Left renal pelvis (tissue), 4 donors: ENCODE measurements around the gene LRRC3. TPM values are rescaled to one million over a fixed set of nuclear protein-coding genes. Genes with fewer than 3 reads are reported as not detected.
"Not testable (repeated sequence)": the region's sequence is repeated elsewhere in the genome, so short reads cannot be mapped to it uniquely, and the experiment has no call there.

Experiments used
- DNase-seq, 4 donors: peaks; one replicate each; pipeline ENCODE4 v3.0.0-alpha.2; 2013; ENCODE audit warnings: low read depth in 4 of 4, low spot score in 3 of 4
- polyA plus RNA-seq, 4 donors: library from polyadenylated mRNA; unstranded; fragments of 120-200 nt; gene quantifications; one replicate each; pipeline ENCODE4 v1.2.1, GENCODE V29; 2013; ENCODE audit not compliant: insufficient read length in 4 of 4

Gene LRRC3
- polyA plus RNA-seq, 4 donors, result 4.3 to 6.6 (median 4.6) TPM

DNA sequence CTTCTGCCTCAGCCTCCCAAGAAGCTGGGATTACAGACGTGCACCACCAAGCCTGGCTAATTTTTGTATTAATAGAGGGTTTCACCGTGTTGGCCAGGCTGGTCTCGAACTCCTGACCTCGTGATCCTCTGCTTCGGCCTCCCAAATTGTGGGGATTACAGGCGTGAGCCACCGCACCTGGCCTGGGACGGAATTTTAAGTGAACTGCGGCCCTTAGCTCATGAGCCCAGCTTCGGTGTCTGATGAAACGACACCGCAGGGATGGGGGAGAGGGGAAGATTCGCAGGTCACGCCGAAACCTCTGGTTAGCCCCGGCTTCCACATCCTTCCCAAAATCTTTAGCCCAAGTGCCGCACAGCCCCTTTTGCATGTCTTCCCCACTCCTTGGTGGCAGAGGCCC lies 39.1 kb downstream of the LRRC3 start:
- no peak for DNase-seq

DNA sequence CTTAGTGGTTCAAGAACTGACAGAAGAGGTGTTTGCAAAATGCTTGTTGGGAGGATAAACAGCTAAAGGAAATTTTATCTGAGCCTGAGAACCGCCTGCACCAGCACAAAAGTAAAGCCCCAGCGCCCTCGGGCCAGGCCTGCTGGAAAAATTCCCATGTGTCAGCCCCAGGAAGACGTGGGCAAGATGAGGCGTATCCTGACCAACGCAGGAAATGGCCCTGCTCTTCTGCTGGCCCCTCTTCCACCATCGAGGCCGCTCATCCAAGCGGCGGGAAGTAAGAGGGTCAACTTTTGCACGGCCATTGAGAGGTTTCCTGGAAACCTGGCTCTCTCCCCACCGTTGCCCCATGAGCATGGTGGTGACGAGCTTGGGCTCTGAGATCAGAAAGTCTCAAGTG lies 39.6 kb downstream of the LRRC3 start:
- no peak for DNase-seq

DNA sequence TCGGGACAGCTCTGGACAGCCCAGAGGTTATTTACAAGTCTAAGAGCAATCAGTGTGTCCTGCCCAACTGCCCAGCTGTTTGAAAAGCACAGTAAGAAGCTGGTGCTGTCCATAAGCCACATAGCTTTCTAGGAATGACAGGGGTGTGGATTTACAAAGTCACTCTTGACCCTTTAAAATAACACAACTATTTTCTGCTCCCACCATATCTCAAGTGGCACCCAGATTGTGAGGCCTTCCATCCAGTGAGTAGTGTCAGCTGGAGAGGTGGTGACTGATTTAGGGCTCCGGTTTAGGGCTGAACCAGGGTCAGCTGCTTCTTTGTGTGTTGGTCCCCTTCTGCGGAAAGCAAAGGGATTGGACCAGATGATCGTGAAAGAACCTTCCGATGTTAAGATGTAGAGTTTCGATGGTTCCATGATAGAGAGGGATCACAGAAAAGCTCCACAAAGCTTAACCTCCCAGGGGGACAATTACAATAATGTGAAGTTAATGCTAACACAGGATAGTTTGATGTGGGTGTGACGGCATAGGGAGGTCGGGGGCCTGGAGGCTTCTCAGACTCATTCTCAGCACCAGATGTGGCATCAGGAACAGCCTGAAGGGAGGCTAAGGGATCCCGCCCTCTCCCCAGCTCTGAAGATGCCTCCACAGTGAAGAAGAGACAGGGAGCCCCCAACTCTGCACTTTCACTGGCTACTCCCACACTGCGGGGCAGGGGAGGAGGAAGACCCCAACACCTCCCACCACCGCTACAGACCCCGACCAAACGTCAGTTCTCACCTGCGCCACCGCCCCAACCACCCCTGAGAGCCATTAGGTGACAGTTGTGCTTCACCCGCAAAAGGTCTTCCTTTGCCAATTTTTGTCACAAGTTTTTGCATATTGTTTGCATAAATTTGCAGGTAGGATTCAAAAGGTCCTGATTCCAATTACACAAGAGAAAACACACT lies 40.6 kb downstream of the LRRC3 start:
- no peak for DNase-seq

DNA sequence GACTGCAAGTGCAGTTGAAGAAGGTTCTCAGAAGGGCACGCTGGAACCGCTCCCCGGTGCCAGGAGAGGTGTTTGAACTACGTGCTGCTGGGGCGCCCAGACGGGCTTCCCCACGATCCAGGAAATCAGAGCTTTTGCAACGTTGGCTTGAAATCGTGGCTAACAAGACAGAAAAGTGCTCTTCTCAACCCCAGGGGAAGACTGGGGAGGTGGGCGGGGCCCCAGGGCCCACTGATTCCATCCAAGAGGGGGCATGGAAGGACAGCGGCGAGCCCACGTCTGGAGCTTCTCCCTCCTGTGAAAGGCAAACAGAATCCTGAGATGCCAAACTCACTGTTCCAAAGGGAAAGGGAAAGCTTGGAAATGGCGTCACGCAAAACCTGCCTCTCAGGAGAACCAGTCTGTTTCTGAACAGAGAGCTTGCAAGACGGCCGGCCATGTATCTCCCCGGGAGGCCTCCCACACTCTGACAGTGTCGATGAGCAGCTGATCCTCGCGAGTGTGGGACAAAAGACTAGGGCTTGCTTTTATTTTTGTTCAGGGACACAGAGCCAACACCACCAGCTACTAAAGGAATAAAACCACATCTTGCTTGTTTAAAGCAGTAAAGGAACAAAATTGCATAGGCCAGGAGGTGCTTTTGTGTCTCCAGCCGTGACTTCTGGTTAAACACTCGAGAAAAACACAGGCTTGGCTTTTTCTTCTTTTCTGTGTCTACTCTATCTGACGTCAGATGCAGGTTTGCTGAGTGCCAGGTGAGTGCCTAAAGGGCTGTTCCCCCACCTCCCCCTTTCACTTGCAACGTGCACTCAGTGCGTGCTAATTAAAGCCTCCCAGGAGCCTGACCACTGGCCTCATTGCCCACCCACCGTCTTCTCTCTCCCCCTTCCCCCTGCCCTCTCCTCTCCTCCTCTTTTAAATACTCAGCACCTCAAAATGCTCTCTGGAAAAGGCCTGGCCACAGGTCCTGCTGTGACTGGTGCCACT lies 41.5 kb downstream of the LRRC3 start:
- DNase-seq, result no peak

DNA sequence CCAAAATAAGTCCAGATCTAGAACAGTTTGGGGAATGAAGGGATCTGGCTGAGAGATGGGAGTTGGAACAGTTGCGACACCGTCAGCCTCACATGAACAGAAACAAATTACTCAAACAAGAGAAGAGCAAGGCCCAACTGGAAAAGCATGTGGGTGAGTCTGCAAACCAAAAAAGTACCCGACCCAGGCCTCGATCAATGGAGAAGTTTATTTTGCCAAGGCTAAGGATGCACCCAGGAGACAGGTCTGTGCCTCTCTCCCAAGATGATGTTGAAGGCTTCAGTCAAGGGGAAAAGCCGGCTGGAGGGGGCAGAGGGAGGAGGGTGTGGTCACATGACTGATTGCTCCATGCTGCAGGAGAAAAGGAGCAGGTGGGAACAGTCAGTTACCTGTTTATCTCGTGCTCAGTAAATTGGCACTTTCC lies 42.4 kb downstream of the LRRC3 start:
- no peak for DNase-seq

DNA sequence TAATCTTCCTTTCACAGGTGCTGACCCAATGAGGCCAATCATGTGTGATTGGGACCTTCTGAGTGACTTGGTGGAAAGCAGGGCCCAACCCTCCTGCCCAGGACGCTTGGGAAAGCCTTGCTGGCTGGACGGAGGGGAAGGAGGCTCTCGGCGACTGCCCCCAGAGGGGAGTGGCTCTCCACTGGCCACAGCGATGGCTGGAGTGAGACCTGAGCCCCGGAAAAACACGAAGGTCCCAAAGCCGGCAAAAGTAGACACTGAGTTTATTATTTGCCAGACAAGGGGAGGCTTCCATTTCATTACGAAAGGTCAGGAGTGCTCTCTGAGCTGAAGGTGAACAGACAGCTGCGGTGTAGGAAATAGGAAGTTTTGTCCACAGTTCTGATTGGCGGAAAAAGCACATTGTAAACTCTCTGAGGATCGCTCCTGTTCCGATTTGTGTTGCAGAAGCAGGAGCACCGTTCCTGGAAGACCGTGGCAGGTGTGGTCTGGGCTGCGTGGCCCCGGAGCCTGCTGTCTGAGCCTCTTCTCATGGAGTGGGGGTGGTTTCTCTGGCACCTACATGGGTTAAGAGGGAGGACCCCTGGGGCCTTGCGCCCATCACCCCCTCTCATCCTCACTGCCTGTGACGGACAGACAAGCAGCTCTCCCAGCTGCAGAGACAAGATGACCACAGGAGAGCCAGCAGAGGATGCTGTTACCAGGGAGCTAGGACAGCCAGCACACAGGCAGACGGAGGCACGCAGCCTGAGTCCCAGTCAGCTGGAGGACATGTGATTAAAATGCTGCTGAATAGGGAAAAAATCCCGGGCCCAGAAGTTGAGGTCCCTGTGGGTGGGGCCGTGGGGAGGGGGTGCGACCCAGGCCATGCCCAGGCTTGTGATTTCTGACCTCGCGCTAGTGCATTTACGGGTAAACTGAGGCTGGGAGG lies 43.2 kb downstream of the LRRC3 start:
- DNase-seq, result no peak

DNA sequence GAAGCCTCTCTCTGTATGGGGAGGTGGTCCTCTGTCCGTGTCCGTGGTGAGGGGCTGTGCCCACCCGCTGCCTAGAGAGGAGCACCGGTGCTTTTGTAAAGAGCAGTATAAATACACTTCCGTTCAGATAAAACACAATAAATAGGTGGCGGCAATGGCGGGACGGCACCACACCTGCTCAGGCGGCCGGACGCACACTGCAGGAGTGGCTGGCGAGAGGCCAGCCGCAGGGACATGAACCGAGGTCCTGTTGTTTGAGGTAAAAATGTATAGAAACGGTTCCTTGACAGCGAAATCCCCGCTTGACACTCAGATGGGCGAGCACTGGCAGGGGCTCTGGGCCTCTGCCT lies 43.9 kb downstream of the LRRC3 start:
- DNase-seq, result no peak

DNA sequence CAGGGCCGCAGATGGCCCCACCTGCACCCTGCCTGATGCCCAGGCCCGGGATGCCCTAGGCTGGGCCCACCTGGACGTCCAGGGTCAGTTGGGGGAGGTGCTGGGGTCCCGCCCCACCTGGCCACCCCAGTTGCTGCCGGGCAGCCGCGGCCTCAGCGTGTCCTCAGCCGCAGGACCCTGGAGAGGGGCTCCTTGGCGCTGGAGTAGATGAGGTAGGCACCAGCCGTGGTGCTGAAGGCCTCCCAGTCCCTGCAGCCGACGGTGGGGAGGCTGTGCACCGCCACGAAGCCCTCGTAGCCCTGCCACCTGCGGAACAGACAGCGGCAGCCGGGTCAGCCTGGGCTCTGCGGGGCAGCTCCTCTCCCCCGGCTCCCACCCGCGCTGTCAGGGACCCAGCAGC lies 44.3 kb downstream of the LRRC3 start:
- no peak for DNase-seq

DNA sequence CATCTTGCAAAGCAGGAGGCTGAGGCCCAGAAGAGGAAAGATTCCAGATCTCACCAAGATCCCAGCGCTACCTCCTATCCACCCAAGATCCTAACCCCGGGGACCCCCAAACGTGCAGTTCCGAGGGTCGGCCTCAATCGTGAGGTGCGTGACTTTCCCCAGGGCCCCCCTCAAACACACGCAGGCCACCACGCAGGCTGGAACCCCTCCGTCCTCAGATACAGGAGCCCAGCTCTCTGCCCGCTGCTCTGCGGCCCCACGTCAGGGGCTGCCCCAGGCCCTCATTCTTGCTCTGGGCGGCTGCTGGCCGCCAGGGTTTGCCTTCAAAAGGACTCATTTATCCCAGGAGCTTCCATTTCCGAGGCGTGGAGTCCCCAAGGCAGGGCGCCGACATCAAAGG lies 44.8 kb downstream of the LRRC3 start:
- no peak for DNase-seq

DNA sequence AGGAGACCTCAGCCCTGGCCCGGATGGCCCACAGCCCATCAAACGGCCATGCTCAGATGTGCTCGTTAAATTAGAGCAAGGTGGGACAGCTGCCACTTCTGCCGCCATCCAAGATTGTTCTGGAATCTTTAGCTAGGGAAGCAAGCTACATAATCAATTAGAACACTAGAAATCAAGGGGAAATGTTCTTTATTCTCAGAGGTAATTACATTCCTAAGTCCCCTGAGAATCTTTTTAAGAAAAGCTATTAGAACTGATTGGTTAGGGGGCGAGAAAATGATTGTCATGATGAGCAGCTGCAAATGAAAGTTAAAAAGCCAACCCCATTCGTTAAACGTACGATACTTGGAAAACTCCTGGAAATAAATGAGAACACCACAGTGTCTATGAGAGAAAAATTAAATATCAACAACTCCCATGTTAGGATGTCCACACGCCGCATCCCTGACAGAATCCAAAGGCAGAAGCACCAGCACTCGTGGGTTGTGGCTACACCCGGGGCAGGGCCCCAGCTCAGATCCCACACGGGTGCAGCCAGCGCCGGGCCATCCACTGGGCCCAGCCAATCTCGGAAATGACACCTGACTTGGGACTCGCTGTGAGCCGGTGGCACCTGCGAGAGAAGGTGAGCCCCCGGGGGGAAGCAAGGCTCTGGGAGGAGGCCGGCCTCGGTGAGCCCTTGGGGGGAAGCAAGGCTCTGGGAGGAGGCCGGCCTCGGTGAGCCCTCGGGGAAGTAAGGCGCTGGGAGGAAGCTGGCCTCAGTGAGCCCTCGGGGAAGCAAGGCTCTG lies 47.1 kb downstream of the LRRC3 start:
- DNase-seq, result no peak

DNA sequence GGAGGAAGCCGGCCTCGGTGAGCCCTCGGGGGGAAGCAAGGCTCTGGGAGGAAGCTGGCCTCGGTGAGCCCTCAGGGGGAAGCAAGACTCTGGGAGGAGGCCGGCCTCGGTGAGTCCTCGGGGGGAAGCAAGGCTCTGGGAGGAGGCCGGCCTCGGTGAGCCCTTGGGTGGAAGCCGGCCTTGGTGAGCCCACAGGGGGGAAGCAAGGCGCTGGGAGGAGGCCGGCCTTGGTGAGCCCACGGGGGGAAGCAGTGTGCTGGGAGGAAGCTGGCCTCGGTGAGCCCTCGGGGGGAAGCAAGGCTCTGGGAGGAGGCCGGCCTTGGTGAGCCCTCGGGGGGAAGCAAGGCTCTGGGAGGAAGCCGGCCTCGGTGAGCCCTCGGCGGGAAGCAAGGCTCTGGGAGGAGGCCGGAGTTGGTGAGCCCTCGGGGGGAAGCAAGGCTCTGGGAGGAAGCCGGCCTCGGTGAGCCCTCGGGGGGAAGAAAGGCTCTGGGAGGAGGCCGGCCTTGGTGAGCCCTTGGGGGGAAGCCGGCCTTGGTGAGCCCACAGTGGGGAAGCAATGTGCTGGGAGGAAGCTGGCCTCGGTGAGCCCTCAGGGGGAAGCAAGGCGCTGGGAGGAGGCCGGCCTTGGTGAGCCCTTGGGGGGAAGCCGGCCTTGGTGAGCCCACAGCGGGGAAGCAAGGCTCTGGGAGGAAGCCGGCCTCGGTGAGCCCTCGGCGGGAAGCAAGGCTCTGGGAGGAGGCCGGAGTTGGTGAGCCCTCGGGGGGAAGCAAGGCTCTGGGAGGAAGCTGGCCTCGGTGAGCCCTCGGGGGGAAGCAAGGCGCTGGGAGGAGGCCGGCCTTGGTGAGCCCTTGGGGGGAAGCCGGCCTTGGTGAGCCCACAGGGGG lies 47.9 kb downstream of the LRRC3 start:
- DNase-seq, result not testable (repeated sequence)

DNA sequence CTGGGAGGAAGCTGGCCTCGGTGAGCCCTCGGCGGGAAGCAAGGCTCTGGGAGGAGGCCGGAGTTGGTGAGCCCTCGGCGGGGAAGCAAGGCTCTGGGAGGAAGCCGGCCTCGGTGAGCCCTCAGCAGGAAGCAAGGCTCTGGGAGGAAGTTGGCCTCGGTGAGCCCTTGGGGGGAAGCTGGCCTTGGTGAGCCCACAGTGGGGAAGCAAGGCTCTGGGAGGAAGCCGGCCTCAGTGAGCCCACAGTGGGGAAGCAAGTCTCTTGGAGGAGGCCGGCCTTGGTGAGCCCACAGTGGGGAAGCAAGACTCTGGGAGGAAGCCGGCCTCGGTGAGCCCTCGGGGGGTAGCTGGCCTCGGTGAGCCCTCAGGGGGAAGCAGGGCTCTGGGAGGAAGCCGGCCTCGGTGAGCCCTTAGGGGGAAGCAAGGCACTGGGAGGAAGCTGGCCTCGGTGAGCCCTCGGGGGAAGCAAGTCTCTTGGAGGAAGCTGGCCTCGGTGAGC lies 48.6 kb downstream of the LRRC3 start:
- DNase-seq, result no peak

DNA sequence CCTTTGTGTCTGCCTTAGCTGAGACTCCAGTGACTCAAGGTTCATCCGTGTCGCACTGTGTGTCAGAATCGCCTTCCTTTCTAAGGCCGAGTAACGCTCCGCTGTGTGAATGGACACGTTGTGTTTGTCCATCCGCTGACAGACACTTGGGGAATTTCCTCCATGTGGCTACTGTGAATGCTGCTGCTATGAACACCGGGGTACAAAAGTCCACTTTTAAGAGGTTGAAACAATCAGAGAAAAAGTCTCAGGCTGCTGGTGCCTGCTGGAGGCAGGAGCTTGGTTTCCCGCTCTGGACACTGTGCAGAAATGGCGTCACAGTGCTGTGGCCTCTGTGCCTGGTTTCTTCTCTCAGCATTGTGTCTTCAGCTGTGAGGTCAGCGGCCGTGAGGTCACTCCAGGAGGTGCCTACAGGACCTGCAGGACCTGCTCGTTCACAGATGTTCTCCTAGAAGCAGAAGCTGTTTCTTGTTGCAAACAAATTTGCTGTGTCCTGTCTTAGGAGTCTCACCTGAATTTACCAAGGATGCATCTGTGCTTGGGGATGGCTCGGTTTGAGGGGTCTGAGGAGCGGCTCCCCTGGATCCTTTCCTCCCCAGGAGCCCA lies 50.5 kb downstream of the LRRC3 start:
- DNase-seq, result no peak

DNA sequence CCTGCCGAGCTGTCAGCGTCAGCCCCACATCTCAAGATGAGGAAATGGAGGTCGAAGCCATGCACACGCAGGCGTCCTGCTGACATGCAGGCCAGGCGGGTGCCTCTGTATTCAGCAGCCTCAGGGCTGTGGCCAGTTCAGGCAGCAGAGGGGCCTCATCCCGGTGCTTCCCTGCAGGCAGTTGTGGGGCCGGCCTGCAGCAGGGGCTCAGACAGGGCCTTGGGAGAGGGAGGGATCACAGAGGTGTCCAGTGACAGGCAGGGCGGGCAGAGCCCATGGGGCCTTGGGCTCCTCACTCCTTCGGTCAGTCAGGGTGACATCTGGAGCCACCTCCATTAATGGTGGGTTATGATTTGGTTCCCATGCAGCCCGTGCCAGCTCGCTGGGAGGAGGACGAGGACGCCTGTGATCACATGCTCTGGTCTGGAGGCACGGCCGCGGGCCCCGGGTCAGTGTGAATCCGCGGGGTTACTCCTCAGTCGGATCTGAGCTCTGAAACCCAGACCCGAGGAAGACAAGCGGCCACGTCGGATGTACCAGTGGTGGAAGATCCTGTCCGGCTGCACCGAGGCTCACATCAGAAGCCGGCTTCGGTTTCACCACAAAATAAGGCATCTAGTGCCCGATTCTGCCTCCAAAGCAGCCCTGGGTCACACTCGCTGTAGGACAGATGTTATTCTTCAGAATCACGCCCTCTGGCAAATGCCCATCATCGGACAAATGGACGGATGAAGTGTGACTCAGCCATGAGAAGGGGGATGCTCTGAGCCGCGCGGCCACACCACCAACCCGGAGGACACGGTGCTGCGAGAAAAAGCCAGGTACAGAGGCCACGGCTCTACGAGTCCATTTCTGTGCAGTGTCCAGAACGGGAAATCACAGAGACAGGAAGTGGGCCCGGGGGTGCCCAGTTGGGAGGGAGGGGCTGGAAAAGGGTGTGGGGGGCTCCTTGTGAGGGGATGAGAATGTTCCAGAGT lies 51.3 kb downstream of the LRRC3 start:
- no peak for DNase-seq

DNA sequence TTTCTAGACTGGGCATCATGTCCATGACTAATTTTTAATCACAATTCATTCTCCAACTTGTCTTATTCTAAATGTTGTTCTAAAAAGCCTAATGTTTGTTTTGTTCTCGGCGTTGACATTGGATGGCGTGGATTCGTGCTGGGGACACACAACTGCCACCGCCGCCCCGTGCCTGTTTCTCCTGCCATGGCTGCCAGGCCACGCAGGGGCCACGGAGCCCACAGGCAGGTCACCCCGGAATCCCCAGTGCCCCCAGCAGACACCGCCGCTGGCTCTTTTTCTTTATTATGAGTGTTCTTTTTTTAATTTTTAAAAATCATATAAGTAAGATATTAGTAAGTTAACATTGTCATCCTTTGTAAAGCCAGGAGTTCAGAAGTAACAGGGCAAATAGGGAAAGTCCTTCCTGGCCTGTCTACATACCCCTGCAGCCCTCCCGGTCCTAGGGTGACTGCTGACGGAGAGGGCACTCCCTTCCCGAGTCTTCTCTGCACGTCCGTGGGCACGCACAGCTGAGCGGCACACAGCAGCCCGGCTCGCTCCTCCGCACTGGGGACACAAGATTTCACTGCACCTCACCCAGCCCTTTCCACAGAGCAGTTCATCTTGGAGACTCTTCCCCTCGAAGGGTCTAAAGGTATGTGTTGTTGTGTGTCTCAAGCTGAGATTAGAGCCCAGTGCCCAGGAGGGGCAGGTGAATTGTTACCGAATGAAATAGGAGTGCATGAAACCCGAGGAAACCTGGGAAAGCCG lies 52.5 kb downstream of the LRRC3 start:
- no peak for DNase-seq

DNA sequence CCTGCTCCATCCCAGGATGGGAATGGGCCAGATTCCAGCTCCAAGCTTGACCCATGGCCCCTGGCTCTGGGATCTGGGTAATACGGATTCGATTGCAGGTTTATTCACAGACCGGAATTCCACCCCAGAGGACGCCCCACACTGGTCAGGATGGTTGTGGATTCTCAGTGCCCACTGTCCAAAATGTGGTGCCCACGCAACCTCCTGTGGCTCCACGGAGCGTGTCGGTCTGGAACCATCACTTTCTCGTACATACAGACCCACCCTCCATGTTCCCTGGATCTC lies 53.1 kb downstream of the LRRC3 start:
- DNase-seq, result no peak
